HepG2 (cell line): ENCODE data around the gene CLDN15. TPM values are rescaled to one million over a fixed set of nuclear protein-coding genes. Genes with fewer than 3 reads are reported as not detected.

Experiments used
- ATAC-seq: fragments of 200-7000 bp; cut with Tn5 transposase; 3 replicates; pipeline ENCODE4 v1.9.1; 2020; ENCODE audit warnings: mild to moderate bottlenecking, moderate library complexity
- Bru-seq: library from RNA; stranded (reverse); fragments of 400-500 nt; gene quantifications from one replicate; lab custom pipeline; 2021; lab: Mats Ljungman, UMichigan
- BruChase-seq, 2 experiments: library from RNA; stranded (reverse); fragments of 400-500 nt; gene quantifications; one replicate each; lab custom pipeline; 2021; lab: Mats Ljungman, UMichigan
- BruUV-seq: library from RNA; stranded (reverse); fragments of 400-500 nt; replicated peaks from 2 replicates; lab custom pipeline; 2021; lab: Mats Ljungman, UMichigan
- CTCF ChIA-PET: fragments of 300-600 bp; formaldehyde crosslinking; extraction: SDS; loops from one replicate; lab custom pipeline; 2021; ENCODE audit warnings: low total read pairs, inconsistent platforms, low intra/inter-chr PET ratio; lab: Yijun Ruan, JAX
- POLR2A ChIA-PET: fragments of 350-600 bp; sonication (Branson Sonifier 250); formaldehyde crosslinking; loops from one replicate; lab custom pipeline; 2020; ENCODE audit warnings: antibody characterized with exemption, inconsistent platforms; lab: Yijun Ruan, JAX
- DNase-seq: peaks from one replicate; pipeline ENCODE4 v3.0.0-alpha.2; 2015; ENCODE audit warnings: low spot score
- FAIRE-seq: peaks from 3 replicates; lab custom pipeline; 2011; peaks lifted over from hg19 to GRCh38; lab: Jason Lieb, UNC
- H2AFZ ChIP-seq: one replicate; pipeline ENCODE4 v1.6.1; 2011; ENCODE audit warnings: low read length, inconsistent platforms
- H3K27ac ChIP-seq: fragments of 300-600 bp; 3 replicates; pipeline ENCODE4 v1.8.0; 2011; ENCODE audit warnings: mixed run types, mild to moderate bottlenecking, mixed read lengths, low read length, inconsistent platforms; ENCODE audit not compliant: insufficient read depth; ENCODE audit errors: extremely low read length
- H3K27me3 ChIP-seq, 2 experiments: fragments of 200-600 bp in 1 of 2; 2 replicates in 1 of 2; 3 replicates in 1 of 2; pipeline versions ENCODE4 v1.6.0 to v1.8.0; 2011; ENCODE audit warnings: low read length in 2 of 2, mild to moderate bottlenecking in 2 of 2, moderate library complexity in 2 of 2, inconsistent platforms in 1 of 2; ENCODE audit not compliant: insufficient read depth in 2 of 2, control insufficient read depth in 1 of 2
- H3K36me3 ChIP-seq, 2 experiments: fragments of 200-600 bp in 1 of 2; replicated peaks in 1 of 2; 2 replicates in 1 of 2; 3 replicates in 1 of 2; pipeline versions ENCODE4 v1.5.1 to v1.8.0; 2011; ENCODE audit warnings: low read length in 2 of 2, inconsistent platforms in 1 of 2; ENCODE audit not compliant: insufficient read depth in 2 of 2, control insufficient read depth in 1 of 2
- H3K4me1 ChIP-seq: 2 replicates; pipeline ENCODE4 v1.5.1; 2012; ENCODE audit warnings: low read length, inconsistent platforms; ENCODE audit not compliant: insufficient read depth
- H3K4me2 ChIP-seq: 2 replicates; pipeline ENCODE4 v1.6.0; 2011; ENCODE audit warnings: low read depth, low read length, inconsistent platforms
- H3K4me3 ChIP-seq, 3 experiments: fragments of 200-600 bp in 1 of 3; sonication (generic), shearing (Covaris generic) in 1 of 3; replicated peaks in 1 of 3; 2 replicates each; pipeline ENCODE4 v1.5.1; 2011 to 2016; ENCODE audit warnings: low read length in 3 of 3, inconsistent platforms in 2 of 3, low read depth in 2 of 3, mild to moderate bottlenecking in 2 of 3, control low read depth in 1 of 3, mixed read lengths in 1 of 3; ENCODE audit not compliant: insufficient read depth in 1 of 3
- H3K79me2 ChIP-seq: one replicate; pipeline ENCODE4 v1.6.1; 2011; ENCODE audit warnings: low read length, inconsistent platforms; ENCODE audit not compliant: insufficient read depth
- H3K9ac ChIP-seq: 2 replicates; pipeline ENCODE4 v1.6.0; 2011; ENCODE audit warnings: mild to moderate bottlenecking, low read depth, low read length, inconsistent platforms; ENCODE audit not compliant: insufficient read depth
- H3K9me3 ChIP-seq: 2 replicates; pipeline ENCODE4 v1.5.1; 2012; ENCODE audit warnings: mild to moderate bottlenecking, low read length
- H4K20me1 ChIP-seq: 2 replicates; pipeline ENCODE4 v1.6.0; 2011; ENCODE audit warnings: inconsistent platforms, mild to moderate bottlenecking, low read length, moderate library complexity; ENCODE audit not compliant: insufficient read depth
- AGO2 ChIP-seq: fragments of 200-400 bp; formaldehyde crosslinking; optimal IDR thresholded peaks from 2 replicates; pipeline ENCODE3; 2017; ENCODE audit warnings: mild to moderate bottlenecking, low read depth, low read length, moderate library complexity
- ERF ChIP-seq: IDR thresholded peaks from 2 replicates; pipeline ENCODE4 v1.6.1; 2018; ENCODE audit warnings: missing biosample characterization, missing genetic modification reagents
- RXRB ChIP-seq: IDR thresholded peaks from 2 replicates; pipeline ENCODE4 v1.6.1; 2016; ENCODE audit warnings: borderline replicate concordance, missing genetic modification reagents, missing compliant biosample characterization
- WGBS: methylation state at CpG from one replicate; pipeline ENCODE4 v1.1.6; 2017; ENCODE audit warnings: low lambda C conversion rate; 5-methylcytosine and 5-hydroxymethylcytosine counted together
- in situ Hi-C: cut with HindIII; loops from 2 replicates; pipeline ENCODE4 v1.10.0; 2017; ENCODE audit warnings: low pct_unique_long_range_greater_than_20kb; ENCODE audit not compliant: extremely low pct_ligation_motif_present
- intact Hi-C: fragments of 100-400 bp; cut with micrococcal nuclease; formaldehyde crosslinking; loops from one replicate; pipeline ENCODE4 v1.10.0; 2022; ENCODE audit not compliant: unreplicated experiment
- long read RNA-seq, 2 experiments: library from RNA in 1 of 2; library from polyadenylated mRNA in 1 of 2; stranded (forward) in 1 of 2; unstranded in 1 of 2; transcript quantifications; one replicate each; pipeline ENCODE4 v2.0.0, GENCODE V29; 2019 to 2022
- polyA minus RNA-seq, 3 experiments: library from RNA; depleted of rRNA, polyadenylated mRNA; stranded (reverse); fragments of >200 nt; gene quantifications; 2 replicates each; pipeline ENCODE4 v1.2.3, GENCODE V29; 2011; ENCODE audit warnings: low replicate concordance in 1 of 3
- polyA plus RNA-seq, 8 experiments: library from polyadenylated mRNA; depleted of rRNA in 3 of 8; stranded (reverse) in 7 of 8; unstranded in 1 of 8; fragments of >200 nt; fragmentation: Illumina TruSeq in 4 of 8; extraction: Trizol in 4 of 8; gene quantifications; 2 replicates each; pipeline versions ENCODE4 v1.2.1 to v1.2.3, GENCODE V29; 2011 to 2016; ENCODE audit warnings: low read depth in 4 of 8, missing spikeins in 1 of 8, mixed read lengths in 1 of 8; ENCODE audit not compliant: insufficient read depth in 1 of 8
- total RNA-seq, 5 experiments: library from RNA; depleted of rRNA; stranded (reverse); fragments of >200 nt; fragmentation: Illumina TruSeq; extraction: Trizol; gene quantifications; 2 replicates each; pipeline ENCODE4 v1.2.3, GENCODE V29; 2016; ENCODE audit warnings: low read depth in 1 of 5
- TF ChIP-seq, protein P1 (sequence below): sonication (generic); formaldehyde crosslinking; conservative IDR thresholded peaks from 2 replicates; pipeline ENCODE4 v1.4.0; 2020; ENCODE audit warnings: mild to moderate bottlenecking, missing genetic modification reagents, moderate library complexity
- TF ChIP-seq, protein P2 (sequence below): sonication (generic); formaldehyde crosslinking; IDR thresholded peaks from 2 replicates; pipeline ENCODE4 v1.4.0; 2020; ENCODE audit warnings: missing genetic modification reagents

CLDN15 gene, protein sequence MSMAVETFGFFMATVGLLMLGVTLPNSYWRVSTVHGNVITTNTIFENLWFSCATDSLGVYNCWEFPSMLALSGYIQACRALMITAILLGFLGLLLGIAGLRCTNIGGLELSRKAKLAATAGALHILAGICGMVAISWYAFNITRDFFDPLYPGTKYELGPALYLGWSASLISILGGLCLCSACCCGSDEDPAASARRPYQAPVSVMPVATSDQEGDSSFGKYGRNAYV
- total RNA-seq (2016; rRNA removed; fragmentation: Illumina TruSeq; extraction: Trizol), result 2.2 and 7.1 TPM in 2 replicates
- total RNA-seq (2016; cell fraction: cytosol; rRNA removed; fragmentation: Illumina TruSeq; extraction: Trizol; ENCODE audit: low read depth), result 1.6 and 1.9 TPM in 2 replicates
- total RNA-seq (2016; cell fraction: insoluble cytoplasmic fraction; rRNA removed; fragmentation: Illumina TruSeq; extraction: Trizol), result 1.7 and 7.0 TPM in 2 replicates
- total RNA-seq (2016; cell fraction: membrane; rRNA removed; fragmentation: Illumina TruSeq; extraction: Trizol), result 2.3 and 3.3 TPM in 2 replicates
- 8.2 and 12.3 TPM in 2 replicates for total RNA-seq (2016; cell fraction: nucleus; rRNA removed; fragmentation: Illumina TruSeq; extraction: Trizol)
- polyA plus RNA-seq (2011; rRNA removed), result 17.8 and 20.6 TPM in 2 replicates
- polyA plus RNA-seq (2011; cell fraction: cytosol; rRNA removed), result 5.9 and 8.1 TPM in 2 replicates
- polyA plus RNA-seq (2011; cell fraction: nucleus; rRNA removed), result 79.5 and 89.0 TPM in 2 replicates
- 7.2 and 11.3 TPM in 2 replicates for polyA plus RNA-seq (2012)
- 1.8 and 1.9 TPM in 2 replicates for polyA plus RNA-seq (2016; cell fraction: cytosol; fragmentation: Illumina TruSeq; extraction: Trizol; ENCODE audit: low read depth)
- polyA plus RNA-seq (2016; cell fraction: insoluble cytoplasmic fraction; fragmentation: Illumina TruSeq; extraction: Trizol; ENCODE audit: low read depth), result 2.5 and 3.3 TPM in 2 replicates
- polyA plus RNA-seq (2016; cell fraction: membrane; fragmentation: Illumina TruSeq; extraction: Trizol; ENCODE audit: low read depth), result 2.7 and 4.4 TPM in 2 replicates
- 36.5 and 40.0 TPM in 2 replicates for polyA plus RNA-seq (2016; cell fraction: nucleus; fragmentation: Illumina TruSeq; extraction: Trizol; ENCODE audit: insufficient read depth, low read depth)
- polyA minus RNA-seq (2011; rRNA and poly(A)+ RNA removed; ENCODE audit: low replicate concordance), result 15.5 and 16.2 TPM in 2 replicates
- 2.0 and 3.3 TPM in 2 replicates for polyA minus RNA-seq (2011; cell fraction: cytosol; rRNA and poly(A)+ RNA removed)
- 18.2 TPM in 2 replicates for polyA minus RNA-seq (2011; cell fraction: nucleus; rRNA and poly(A)+ RNA removed)
- percentile 60 among the genes with signal in this experiment for Bru-seq, nascent RNA
- percentile 92 among the genes with signal in this experiment for BruChase-seq, experiment 1, labeled RNA remaining after a 6-hour chase
- percentile 84 among the genes with signal in this experiment for BruChase-seq, experiment 2, labeled RNA remaining after a 2-hour chase
- long read RNA-seq, experiment 1, partial matches to known transcripts, result 0 of 3 reads
- long read RNA-seq, experiment 1, other reads (novel, unspliced or antisense), result 0 of 3 reads
- long read RNA-seq, experiment 2, partial matches to known transcripts, result 2 of 12 reads
- long read RNA-seq, experiment 2, other reads (novel, unspliced or antisense), result 3 of 12 reads

DNA sequence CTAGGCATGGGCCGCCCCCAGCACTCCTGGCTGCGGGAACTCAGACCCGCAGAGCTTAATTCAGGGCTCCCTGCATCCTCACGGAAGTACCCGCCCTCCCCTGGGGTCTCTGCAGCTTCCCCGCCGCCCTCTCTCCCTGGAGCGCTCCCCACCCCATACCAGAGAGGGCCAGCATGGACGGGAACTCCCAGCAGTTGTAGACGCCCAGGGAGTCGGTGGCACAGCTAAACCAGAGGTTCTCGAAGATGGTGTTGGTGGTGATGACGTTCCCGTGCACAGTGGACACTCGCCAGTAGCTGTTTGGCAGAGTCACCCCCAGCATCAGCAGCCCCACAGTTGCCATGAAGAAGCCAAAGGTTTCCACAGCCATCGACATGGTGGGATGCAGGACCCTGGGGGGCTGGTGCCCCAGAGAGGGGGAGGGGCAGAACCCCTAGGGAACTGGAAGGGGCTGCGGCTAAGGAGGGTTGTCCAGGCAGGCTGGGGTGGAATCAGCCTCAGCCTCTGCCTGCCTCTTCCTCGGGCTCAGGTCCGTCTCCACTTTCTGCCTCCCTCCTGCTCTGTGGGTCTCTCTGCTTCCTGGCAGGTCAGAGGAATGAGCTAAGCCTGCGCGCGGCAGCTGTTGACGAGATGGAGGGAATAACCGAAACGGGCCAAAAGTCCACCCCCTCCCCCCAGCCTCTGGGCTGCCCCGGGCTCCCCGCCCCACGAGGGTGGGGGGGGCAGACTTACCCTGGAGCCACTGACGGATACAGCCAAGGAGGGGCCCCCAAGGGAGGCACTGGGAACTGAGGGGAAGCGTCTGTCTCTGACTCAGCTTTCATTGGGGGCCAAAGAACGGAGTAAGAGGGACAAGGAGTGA, at the start of gene CLDN15:
CLDN15 (minus strand) TSS at position 597 of the 862 bp plus-strand sequence; CDS start at position 376, 221 bp downstream.
- DNase-seq, result peak; percentile 66
- 53% methylated on average over 25 of the region's 31 CpGs for WGBS
- peak within 1 kb of the TSS; percentile 82 for H3K4me2 ChIP-seq
- TF ChIP-seq, protein P1, sequence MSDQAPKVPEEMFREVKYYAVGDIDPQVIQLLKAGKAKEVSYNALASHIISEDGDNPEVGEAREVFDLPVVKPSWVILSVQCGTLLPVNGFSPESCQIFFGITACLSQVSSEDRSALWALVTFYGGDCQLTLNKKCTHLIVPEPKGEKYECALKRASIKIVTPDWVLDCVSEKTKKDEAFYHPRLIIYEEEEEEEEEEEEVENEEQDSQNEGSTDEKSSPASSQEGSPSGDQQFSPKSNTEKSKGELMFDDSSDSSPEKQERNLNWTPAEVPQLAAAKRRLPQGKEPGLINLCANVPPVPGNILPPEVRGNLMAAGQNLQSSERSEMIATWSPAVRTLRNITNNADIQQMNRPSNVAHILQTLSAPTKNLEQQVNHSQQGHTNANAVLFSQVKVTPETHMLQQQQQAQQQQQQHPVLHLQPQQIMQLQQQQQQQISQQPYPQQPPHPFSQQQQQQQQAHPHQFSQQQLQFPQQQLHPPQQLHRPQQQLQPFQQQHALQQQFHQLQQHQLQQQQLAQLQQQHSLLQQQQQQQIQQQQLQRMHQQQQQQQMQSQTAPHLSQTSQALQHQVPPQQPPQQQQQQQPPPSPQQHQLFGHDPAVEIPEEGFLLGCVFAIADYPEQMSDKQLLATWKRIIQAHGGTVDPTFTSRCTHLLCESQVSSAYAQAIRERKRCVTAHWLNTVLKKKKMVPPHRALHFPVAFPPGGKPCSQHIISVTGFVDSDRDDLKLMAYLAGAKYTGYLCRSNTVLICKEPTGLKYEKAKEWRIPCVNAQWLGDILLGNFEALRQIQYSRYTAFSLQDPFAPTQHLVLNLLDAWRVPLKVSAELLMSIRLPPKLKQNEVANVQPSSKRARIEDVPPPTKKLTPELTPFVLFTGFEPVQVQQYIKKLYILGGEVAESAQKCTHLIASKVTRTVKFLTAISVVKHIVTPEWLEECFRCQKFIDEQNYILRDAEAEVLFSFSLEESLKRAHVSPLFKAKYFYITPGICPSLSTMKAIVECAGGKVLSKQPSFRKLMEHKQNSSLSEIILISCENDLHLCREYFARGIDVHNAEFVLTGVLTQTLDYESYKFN, result peak; percentile 75
- TF ChIP-seq ERF (CRISPR knock-in tag) (0 out of 2 replicates have a peak, but pooled peaks have one; percentile 41), AGO2 (peak; percentile 67), RXRB (CRISPR knock-in tag) (peak; percentile 29; the same call in 1 of the 2 replicates)
- TF ChIP-seq, protein P2, sequence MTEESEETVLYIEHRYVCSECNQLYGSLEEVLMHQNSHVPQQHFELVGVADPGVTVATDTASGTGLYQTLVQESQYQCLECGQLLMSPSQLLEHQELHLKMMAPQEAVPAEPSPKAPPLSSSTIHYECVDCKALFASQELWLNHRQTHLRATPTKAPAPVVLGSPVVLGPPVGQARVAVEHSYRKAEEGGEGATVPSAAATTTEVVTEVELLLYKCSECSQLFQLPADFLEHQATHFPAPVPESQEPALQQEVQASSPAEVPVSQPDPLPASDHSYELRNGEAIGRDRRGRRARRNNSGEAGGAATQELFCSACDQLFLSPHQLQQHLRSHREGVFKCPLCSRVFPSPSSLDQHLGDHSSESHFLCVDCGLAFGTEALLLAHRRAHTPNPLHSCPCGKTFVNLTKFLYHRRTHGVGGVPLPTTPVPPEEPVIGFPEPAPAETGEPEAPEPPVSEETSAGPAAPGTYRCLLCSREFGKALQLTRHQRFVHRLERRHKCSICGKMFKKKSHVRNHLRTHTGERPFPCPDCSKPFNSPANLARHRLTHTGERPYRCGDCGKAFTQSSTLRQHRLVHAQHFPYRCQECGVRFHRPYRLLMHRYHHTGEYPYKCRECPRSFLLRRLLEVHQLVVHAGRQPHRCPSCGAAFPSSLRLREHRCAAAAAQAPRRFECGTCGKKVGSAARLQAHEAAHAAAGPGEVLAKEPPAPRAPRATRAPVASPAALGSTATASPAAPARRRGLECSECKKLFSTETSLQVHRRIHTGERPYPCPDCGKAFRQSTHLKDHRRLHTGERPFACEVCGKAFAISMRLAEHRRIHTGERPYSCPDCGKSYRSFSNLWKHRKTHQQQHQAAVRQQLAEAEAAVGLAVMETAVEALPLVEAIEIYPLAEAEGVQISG (CRISPR knock-in tag), result peak; percentile 43; the same call in 1 of the 2 replicates

More for the DNA sequence above, at the start of gene CLDN15:
- no TSS peak for BruUV-seq
- peak; percentile 71 for ATAC-seq
- Histone ChIP-seq H3K9me3 (no peaks in the 10 kb centered on the region), H3K4me1 (peaks cover 49% of the 10 kb centered on the region), H3K79me2 (peaks cover 2% of the 10 kb centered on the region), H4K20me1 (no peaks in the 10 kb centered on the region), H3K27ac (peak within 1 kb of the TSS; percentile 71), H3K9ac (peak within 1 kb of the TSS; percentile 53; the same call in 1 of the 2 replicates), H3K4me3 (peak within 1 kb of the TSS in 2 of 3 experiments; percentile 12 to 66; a peak in 1 of 6 replicates), H3K27me3 (no peaks in the 10 kb centered on the region), H3K36me3 (peaks cover 6 to 16% of the 10 kb centered on the region in 2 experiments; a peak in 4 of 5 replicates), H2AFZ (no peak within 1 kb of the TSS)
- POLR2A ChIA-PET, result interaction anchor here (0.7 to 3.2 kb wide), 13 partner anchors 10 to 137 kb away, joined by 3 to 33 read pairs (median 5); partner anchors contain the start of genes MOGAT3, PLOD3 and ZNHIT1
- CTCF ChIA-PET, result no interaction called here
- FAIRE-seq, result peak; percentile 68
- in situ Hi-C loops (no loop called here), intact Hi-C loops (no loop called here)
